Vagina (tissue), 2 donors: ENCODE data around the gene HINT1. TPM values are rescaled to one million over a fixed set of nuclear protein-coding genes. Genes with fewer than 3 reads are reported as not detected.

ENCODE experiments used
- DNase-seq, 2 donors: peaks; one replicate each; pipeline ENCODE4 v3.0.0-alpha.2; 2017; ENCODE audit errors: extremely low spot score in 2 of 2
- H3K27ac ChIP-seq: fragments of 200-600 bp; sonication (generic); one replicate; pipeline ENCODE4 v1.5.1; 2019
- H3K27me3 ChIP-seq: fragments of 200-600 bp; sonication (generic); one replicate; pipeline ENCODE4 v1.5.1; 2019
- H3K36me3 ChIP-seq, 2 donors: fragments of 200-600 bp; sonication (generic); one replicate each; pipeline ENCODE4 v1.5.1; 2017 to 2019
- H3K4me1 ChIP-seq: fragments of 200-600 bp; sonication (generic); one replicate; pipeline ENCODE4 v1.5.1; 2019
- H3K4me3 ChIP-seq, 2 donors: fragments of 200-600 bp; sonication (generic); 1 replicate in 1 of 2; 2 replicates in 1 of 2; pipeline ENCODE4 v1.5.1; 2016 to 2019
- H3K9me3 ChIP-seq: fragments of 200-600 bp; sonication (generic); one replicate; pipeline ENCODE4 v1.5.1; 2019
- POLR2A ChIP-seq, 2 donors: fragments of 450-650 bp; IDR thresholded peaks; one replicate each; pipeline ENCODE4 v1.6.1; 2017; ENCODE audit warnings: antibody characterized with exemption in 2 of 2, mild to moderate bottlenecking in 2 of 2, moderate library complexity in 2 of 2
- POLR2AphosphoS5 ChIP-seq, 2 donors: sonication (generic); formaldehyde crosslinking; IDR thresholded peaks; one replicate each; pipeline ENCODE4 v1.9.0; 2017; ENCODE audit warnings: antibody characterized with exemption in 2 of 2, mild to moderate bottlenecking in 2 of 2, low read depth in 1 of 2; ENCODE audit not compliant: insufficient read depth in 1 of 2
- intact Hi-C: fragments of 100-400 bp; cut with DNase I; formaldehyde crosslinking; loops from one replicate; pipeline ENCODE4 v1.15.1; 2023
- total RNA-seq: library from RNA; depleted of rRNA; stranded (reverse); fragments of >200 nt; gene quantifications from one replicate; pipeline ENCODE4 v1.2.3, GENCODE V29; 2016
- TF ChIP-seq, protein P1 (sequence below), 3 experiments: fragments of 450-650 bp in 2 of 3; fragments of 200-600 bp in 1 of 3; sonication (generic) in 1 of 3; IDR thresholded peaks; one replicate each; pipeline ENCODE4 v1.5.1; 2017 to 2019; ENCODE audit warnings: antibody characterized with exemption in 3 of 3, mild to moderate bottlenecking in 2 of 3, moderate library complexity in 2 of 3

The HINT1 gene
- total RNA-seq, 1 donor from 2014 or later, result 161 TPM

DNA sequence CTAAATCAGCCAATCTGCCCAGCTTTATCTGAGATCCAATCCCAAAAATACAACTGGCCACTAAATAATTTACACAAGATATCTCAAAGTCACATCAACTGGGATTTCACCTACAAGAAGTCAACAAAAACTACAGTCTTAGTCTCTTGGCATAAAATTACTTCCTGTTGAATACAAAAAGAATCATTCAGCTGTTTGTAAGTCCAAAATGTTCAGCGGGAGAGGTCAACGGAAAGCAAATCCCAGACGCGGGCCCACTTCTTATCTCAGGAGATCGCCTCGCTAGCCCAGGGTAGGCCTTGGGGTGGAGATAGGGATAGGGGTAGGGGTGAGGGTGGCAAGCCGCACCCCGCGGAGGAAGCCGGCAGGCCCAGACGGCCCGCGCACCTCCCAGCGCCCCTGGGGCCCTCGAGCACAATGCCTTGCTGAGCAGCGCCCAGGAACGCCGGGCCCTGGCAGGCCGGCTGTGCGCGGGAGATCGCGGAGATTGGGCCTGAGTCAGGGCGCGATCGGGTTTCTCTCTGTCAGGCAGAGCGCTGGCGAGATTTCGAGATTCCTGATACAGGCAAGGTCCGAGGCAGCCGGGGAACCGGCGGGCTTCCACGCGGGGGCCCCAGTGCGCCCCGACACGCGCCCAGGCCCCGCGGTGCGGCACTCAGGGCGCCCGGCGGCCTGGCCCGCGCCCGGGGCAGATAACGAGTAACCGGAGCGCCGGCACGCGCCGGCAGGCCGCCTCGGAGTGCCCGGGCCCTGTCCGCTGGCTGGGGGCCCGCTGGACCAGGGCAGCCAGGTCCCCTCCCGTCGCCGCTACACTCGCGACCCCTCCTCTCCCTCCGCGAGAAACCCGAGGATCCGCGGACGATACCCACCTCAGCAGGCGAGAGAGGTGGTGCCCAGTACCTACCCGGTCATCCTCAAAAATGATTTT is 601 bp downstream of the HINT1 start:
- intact Hi-C loops, result loop anchor here (10.0 kb wide), 1 partner anchor 100 kb away; the partner anchor contains the start of gene CDC42SE2
- Histone ChIP-seq H3K27ac (peak overlapping the region; percentile 95), H3K27me3 (no peaks in the 10 kb centered on the region), H3K4me3 (peak overlapping the region; percentile 70 to 76), H3K9me3 (no peaks in the 10 kb centered on the region), H3K36me3 (peaks cover 0 to 29% of the 10 kb centered on the region in 2 donors), H3K4me1 (peaks cover 32% of the 10 kb centered on the region)
- TF ChIP-seq POLR2A (IDR thresholded peaks at IDR 0.05) (no peak), POLR2AphosphoS5 (IDR thresholded peaks at IDR 0.05; ENCODE audit: insufficient read depth in 1 of 2, low read depth in 1 of 2) (peak in 1 of 2 donors; percentile 4)
- DNase-seq, result no peak

DNA sequence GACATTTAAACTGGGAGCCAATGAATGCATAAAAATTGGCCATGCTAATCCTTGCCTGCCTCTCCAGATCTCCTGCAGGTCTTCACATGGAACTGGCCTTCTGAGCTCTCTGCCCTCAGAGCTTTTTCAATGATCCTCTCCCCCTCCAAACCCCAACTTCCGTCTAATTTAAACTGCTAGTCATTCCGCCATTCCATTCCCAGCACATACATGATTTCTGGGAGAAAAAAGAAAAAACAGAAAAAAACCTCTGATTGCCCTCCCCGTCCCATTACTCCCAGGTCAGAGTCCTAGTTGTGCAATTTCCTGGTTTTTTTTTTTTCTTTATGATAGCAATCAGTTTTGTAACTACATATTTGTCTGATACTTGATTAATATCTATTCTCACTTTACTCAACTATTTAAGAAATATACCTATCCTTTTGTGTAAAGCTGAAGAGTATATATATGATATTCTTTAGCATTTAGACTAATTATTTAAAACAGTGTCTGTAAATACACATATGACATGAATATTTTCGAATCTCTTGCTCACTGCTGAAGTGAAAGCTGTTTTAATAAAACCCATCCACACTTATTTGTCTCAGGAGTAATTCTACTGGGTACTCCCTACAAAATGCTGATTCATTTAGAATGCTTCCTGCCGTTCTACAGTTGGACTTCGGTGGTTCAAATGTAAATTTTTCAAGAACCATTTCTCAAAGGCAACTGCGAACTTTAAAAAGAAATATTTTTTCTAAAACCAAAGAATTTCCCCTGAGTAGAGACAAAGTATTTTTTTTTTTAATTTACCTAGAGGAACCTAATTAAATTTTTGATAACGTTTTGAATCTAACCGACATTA is 1.6 kb downstream of the HINT1 start:
- no peaks in the 10 kb centered on the region for H3K27me3 ChIP-seq
- H3K9me3 ChIP-seq, result no peaks in the 10 kb centered on the region
- intact Hi-C loops, result loop anchor here (10.0 kb wide), 1 partner anchor 101 kb away; the partner anchor contains the start of gene CDC42SE2
- DNase-seq, result no peak
- H3K36me3 ChIP-seq, result peaks cover 0 to 34% of the 10 kb centered on the region in 2 donors
- TF ChIP-seq POLR2AphosphoS5 (IDR thresholded peaks at IDR 0.05; ENCODE audit: insufficient read depth in 1 of 2, low read depth in 1 of 2) (peak in 1 of 2 donors; percentile 5), POLR2A (IDR thresholded peaks at IDR 0.05) (no peak)
- peaks cover 32% of the 10 kb centered on the region for H3K4me1 ChIP-seq
- H3K27ac ChIP-seq, result peak overlapping the region; percentile 95
- H3K4me3 ChIP-seq, result peak overlapping the region in 1 of 2 donors; percentile 76

DNA sequence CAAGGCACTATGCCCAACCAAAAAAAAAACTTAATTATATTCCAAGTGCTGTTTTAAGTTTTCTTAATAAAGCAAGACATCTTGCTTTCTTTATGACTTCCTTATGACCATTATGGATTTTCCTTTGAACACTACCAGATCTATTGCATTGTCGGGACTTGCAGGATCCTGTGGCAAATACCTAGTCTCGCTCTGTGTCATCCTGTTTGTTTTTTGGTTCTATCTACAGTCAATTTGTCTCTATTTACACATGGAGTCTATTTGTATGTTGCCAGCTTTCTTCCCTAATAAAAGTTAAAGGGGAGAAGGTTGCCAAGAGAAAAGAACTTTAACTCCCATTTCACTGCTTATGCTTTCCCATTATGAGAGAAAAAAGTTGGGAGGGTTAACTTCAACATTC is 4.9 kb downstream of the HINT1 start:
- Histone ChIP-seq H3K9me3 (no peaks in the 10 kb centered on the region), H3K36me3 (peaks cover 0 to 41% of the 10 kb centered on the region in 2 donors), H3K27ac (no peak overlapping the region), H3K27me3 (no peaks in the 10 kb centered on the region), H3K4me3 (no peak overlapping the region), H3K4me1 (peaks cover 25% of the 10 kb centered on the region)
- intact Hi-C loops, result loop anchor here (10.0 kb wide), 1 partner anchor 105 kb away; the partner anchor contains the start of gene CDC42SE2
- TF ChIP-seq POLR2AphosphoS5 (IDR thresholded peaks at IDR 0.05; ENCODE audit: insufficient read depth in 1 of 2, low read depth in 1 of 2) (no peak), POLR2A (IDR thresholded peaks at IDR 0.05) (no peak)
- TF ChIP-seq, protein P1, sequence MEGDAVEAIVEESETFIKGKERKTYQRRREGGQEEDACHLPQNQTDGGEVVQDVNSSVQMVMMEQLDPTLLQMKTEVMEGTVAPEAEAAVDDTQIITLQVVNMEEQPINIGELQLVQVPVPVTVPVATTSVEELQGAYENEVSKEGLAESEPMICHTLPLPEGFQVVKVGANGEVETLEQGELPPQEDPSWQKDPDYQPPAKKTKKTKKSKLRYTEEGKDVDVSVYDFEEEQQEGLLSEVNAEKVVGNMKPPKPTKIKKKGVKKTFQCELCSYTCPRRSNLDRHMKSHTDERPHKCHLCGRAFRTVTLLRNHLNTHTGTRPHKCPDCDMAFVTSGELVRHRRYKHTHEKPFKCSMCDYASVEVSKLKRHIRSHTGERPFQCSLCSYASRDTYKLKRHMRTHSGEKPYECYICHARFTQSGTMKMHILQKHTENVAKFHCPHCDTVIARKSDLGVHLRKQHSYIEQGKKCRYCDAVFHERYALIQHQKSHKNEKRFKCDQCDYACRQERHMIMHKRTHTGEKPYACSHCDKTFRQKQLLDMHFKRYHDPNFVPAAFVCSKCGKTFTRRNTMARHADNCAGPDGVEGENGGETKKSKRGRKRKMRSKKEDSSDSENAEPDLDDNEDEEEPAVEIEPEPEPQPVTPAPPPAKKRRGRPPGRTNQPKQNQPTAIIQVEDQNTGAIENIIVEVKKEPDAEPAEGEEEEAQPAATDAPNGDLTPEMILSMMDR (IDR thresholded peaks at IDR 0.05), result no peak
- DNase-seq, result no peak

DNA sequence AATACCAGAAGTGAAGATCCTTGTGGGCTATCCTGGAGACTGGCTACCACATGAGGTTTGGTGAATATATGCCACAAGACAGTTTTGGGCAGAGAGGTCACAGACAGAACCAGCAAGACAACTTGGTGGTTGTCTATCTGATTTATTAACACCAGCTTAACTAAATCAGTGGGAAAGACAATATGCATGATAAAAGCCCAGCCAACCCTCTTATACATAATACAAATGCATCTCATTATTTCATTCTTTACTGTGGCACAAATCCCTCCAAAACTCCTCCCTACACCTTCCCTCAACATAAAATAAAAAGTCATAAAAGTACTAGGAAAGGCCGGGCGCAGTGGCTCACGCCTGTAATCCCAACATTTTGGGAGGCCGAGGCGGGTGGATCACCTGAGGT is 8.1 kb downstream of the HINT1 start:
- H3K27me3 ChIP-seq, result no peaks in the 10 kb centered on the region
- H3K36me3 ChIP-seq, result peaks cover 0 to 34% of the 10 kb centered on the region in 2 donors
- no peaks in the 10 kb centered on the region for H3K9me3 ChIP-seq
- no peak overlapping the region for H3K27ac ChIP-seq
- no peak for TF ChIP-seq POLR2A (IDR thresholded peaks at IDR 0.05)
- TF ChIP-seq POLR2AphosphoS5 (IDR thresholded peaks at IDR 0.05; ENCODE audit: insufficient read depth in 1 of 2, low read depth in 1 of 2), result no peak
- TF ChIP-seq, protein P1 (IDR thresholded peaks at IDR 0.05), result no peak
- no peak for DNase-seq
- H3K4me3 ChIP-seq, result no peak overlapping the region
- H3K4me1 ChIP-seq, result peaks cover 10% of the 10 kb centered on the region
- intact Hi-C loops, result no loop called here

DNA sequence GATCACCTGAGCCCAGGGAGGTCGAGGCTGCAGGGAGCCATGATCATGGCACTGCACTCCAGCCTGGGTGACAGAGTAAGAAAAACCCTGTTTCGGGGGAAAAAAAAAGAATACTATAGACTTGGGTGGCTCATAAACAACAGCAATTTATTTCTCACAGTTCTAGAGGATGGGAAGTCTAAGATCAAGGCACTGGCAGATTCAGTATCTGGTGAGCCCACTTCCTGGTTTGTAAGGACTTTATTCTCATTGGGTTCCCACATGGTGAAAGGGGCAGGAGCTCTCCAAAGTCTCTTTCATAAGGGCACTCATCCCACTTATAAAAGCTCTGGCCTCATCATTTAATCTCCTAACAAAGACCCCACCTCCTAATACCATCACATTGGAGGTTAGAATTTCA is 8.7 kb downstream of the HINT1 start:
- Histone ChIP-seq H3K27ac (no peak overlapping the region), H3K27me3 (no peaks in the 10 kb centered on the region), H3K9me3 (no peaks in the 10 kb centered on the region), H3K4me1 (peaks cover 10% of the 10 kb centered on the region), H3K36me3 (peaks cover 0 to 28% of the 10 kb centered on the region in 2 donors), H3K4me3 (no peak overlapping the region)
- intact Hi-C loops, result no loop called here
- DNase-seq, result no peak
- TF ChIP-seq POLR2A (IDR thresholded peaks at IDR 0.05) (no peak), POLR2AphosphoS5 (IDR thresholded peaks at IDR 0.05; ENCODE audit: insufficient read depth in 1 of 2, low read depth in 1 of 2) (no peak)
- TF ChIP-seq, protein P1 (IDR thresholded peaks at IDR 0.05), result no peak
